AG04449 (cell line): ENCODE data around the gene VAV2.

Source experiments
- CTCF ChIA-PET: fragments of 350-600 bp; formaldehyde crosslinking; extraction: SDS; loops from one replicate; lab custom pipeline; 2021; ENCODE audit warnings: antibody characterized with exemption; lab: Yijun Ruan, JAX
- POLR2A ChIA-PET: fragments of 400-600, 350-600 bp; formaldehyde crosslinking; extraction: SDS; loops from one replicate; lab custom pipeline; 2020; ENCODE audit warnings: antibody characterized with exemption, inconsistent platforms; lab: Yijun Ruan, JAX
- DNase-seq: peaks from one replicate; pipeline ENCODE4 v3.0.0-alpha.2; 2010; ENCODE audit warnings: low read depth, low spot score
- H3K4me3 ChIP-seq: 2 replicates; pipeline ENCODE4 v1.5.1; 2011; ENCODE audit warnings: low read depth, mild to moderate bottlenecking, control low read depth, low read length
- CTCF ChIP-seq: IDR thresholded peaks from one replicate; pipeline ENCODE4 v1.5.1; 2011; ENCODE audit warnings: mild to moderate bottlenecking, moderate library complexity, low read length, control low read depth, inconsistent platforms; ENCODE audit not compliant: insufficient read depth; ENCODE audit errors: missing control alignments

The VAV2 gene

DNA sequence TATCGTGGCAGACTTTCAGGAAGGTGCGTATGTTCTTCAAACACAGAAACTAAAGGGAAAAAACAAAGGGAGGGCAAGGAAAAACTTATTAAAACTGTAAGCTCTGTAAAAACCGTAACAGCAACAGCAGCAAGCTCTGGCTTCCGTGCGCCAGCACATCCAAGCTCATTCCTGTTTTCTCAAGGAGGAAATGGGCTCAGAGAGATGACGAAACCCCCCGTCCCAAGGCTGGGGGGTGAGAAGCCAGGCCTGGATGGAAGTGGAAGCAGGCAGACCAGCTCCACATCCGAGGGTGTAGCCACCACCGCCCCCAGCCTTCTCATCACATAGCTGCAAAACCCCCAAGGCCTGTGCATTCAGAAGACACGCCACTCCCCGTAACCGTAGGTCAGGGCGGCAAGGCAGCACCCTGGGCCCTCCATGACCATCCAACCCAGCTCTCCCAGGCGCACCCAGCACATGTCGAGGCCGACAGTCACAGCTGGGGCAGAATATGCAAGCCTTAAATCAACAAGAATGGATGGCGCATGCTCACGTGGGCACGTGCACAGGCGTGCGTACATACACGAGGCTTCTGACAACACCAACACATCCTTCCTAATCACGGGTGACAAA lies 52.8 kb downstream of the VAV2 start:
- ChIA-PET POLR2A (no interaction called here), CTCF (interaction anchor here (1.2 kb wide), 1 partner anchor 157 kb away, joined by 3 read pairs; no protein-coding TSS in a partner anchor)
- DNase-seq, result no peak
- no peak overlapping the region for H3K4me3 ChIP-seq
- TF ChIP-seq CTCF, result no peak

GRCh38 chr9:133938753-133939152 lies 53.4 kb downstream of the VAV2 start:
- ChIA-PET CTCF (no interaction called here), POLR2A (no interaction called here)
- no peak overlapping the region for H3K4me3 ChIP-seq
- DNase-seq, result no peak
- no peak for TF ChIP-seq CTCF

DNA sequence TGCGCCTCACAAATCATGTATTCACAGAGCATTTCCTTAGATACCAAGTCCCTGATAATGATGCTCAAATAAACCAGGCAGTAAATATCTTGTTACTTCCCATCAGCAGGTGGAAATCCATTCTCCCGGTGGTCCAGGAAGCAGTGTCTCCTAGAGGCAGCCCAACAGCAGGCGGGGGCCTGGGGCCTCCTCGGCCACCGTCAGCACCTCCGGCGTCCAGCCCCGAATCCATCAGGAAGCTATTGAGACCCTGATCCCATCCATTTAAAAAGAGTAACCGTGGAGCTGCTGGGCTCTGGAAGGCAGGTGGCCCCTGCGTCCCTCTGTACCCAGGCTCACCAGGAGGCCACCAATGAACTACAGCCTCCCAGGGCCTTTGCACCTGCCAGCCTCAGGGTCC lies 54.0 kb downstream of the VAV2 start:
- TF ChIP-seq CTCF, result no peak
- POLR2A ChIA-PET, result no interaction called here

DNA sequence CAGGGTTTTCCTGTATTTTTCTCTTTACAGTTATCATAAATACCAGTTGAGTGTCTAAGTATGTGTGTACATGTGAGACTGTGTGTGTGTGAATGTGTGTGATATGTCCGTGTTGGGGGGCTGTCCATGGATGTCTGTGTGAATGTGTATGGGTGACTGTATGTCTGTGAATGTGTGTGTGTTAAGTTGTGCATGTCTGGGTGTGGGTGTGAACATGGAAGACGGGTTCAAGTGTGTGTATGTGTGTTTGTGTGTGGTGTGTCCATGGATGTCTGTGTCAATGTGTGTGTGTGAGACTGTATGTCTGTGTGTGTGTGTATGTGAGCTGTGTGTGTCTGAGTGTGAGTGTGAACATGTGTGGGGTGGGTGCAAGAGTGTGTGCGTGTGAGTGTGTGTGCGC lies 55.0 kb downstream of the VAV2 start:
- no peak for TF ChIP-seq CTCF
- no peak overlapping the region for H3K4me3 ChIP-seq
- DNase-seq, result no peak
- POLR2A ChIA-PET, result no interaction called here
- CTCF ChIA-PET, result no interaction called here

More for the DNA sequence above, 54.0 kb downstream of the VAV2 start:
- no peak overlapping the region for H3K4me3 ChIP-seq
- CTCF ChIA-PET, result no interaction called here
- no peak for DNase-seq

- CTCF ChIA-PET, result interaction anchor here (1.0 kb wide), 1 partner anchor 13 kb away, joined by 3 read pairs; no protein-coding TSS in a partner anchor
- TF ChIP-seq CTCF, result no peak
- POLR2A ChIA-PET, result no interaction called here
- DNase-seq, result no peak
- no peak overlapping the region for H3K4me3 ChIP-seq
Measured at GRCh38 chr9:133935328-133936005, 56.7 kb downstream of the VAV2 start.

DNA sequence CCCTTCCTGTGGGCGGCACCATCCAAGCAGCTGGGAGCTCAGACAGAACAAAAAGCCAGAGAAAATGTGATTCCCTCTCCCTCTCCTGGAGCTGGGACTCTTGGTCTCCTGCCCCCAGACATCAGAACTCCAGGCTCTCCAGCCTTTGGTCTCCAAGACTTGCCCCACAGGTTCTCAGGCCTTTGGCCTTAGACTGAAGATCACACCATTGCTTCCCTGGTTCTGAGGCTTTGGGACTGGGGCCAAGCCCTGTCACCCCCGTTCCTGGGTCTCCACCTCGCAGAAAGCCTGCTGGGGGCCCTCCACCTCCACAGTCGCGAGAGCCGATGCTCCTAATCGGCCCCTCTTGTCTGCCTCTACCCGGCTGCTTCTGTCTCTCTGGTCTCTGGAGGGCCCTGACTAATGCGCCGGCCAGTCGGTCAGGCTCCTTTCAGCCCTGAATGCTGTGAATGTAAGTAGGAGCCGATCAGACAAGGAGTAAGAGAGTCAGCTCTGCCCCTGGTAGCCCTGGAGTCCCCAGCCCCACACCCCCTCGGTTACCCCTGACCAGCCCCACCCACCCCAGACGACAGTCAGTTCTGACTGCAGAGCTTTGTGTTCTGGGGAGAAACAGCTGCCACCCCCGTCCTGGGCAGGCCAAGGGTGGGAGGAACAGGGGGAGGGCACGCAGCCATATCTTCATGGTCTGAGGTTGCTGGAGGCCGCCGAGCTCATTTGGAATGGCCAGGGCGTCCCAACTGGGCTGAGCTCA lies 57.5 kb downstream of the VAV2 start:
- ChIA-PET CTCF (no interaction called here), POLR2A (no interaction called here)
- no peak for DNase-seq
- no peak for TF ChIP-seq CTCF
- no peak overlapping the region for H3K4me3 ChIP-seq
